K562 (cell line): ENCODE results near the gene KLK7. TPM values are rescaled to one million over a fixed set of nuclear protein-coding genes. Genes with fewer than 3 reads are reported as not detected.
A peak's percentile ranks its signal among the peaks of the same experiment; 100 is the strongest.

Source experiments
- ATAC-seq: fragments of 200-7000 bp; cut with Tn5 transposase; 3 replicates; pipeline ENCODE4 v1.9.1; 2020; ENCODE audit warnings: moderate library complexity
- BruUV-seq: library from RNA; stranded (reverse); fragments of 400-500 nt; replicated peaks from 2 replicates; lab custom pipeline; 2021; lab: Mats Ljungman, UMichigan
- CTCF ChIA-PET: fragments of 300-600 bp; formaldehyde crosslinking; extraction: SDS; loops from one replicate; lab custom pipeline; 2021; ENCODE audit warnings: low intra/inter-chr PET ratio; lab: Yijun Ruan, JAX
- POLR2A ChIA-PET: fragments of 300-600, 350-650 bp; sonication (Branson Sonifier 250); formaldehyde crosslinking; extraction: SDS; loops from one replicate; lab custom pipeline; 2021; ENCODE audit warnings: antibody characterized with exemption, inconsistent platforms; lab: Yijun Ruan, JAX
- DNase-seq, 4 experiments: peaks; one replicate each; pipeline versions ENCODE4 v3.0.0 to v3.0.0-alpha.2; 2011 to 2018; ENCODE audit warnings: low spot score in 3 of 4, mixed read lengths in 3 of 4; ENCODE audit errors: extremely low read depth in 1 of 4
- FAIRE-seq: peaks from 2 replicates; lab custom pipeline; 2011; peaks lifted over from hg19 to GRCh38; lab: Jason Lieb, UNC
- H2AFZ ChIP-seq: 2 replicates; pipeline ENCODE4 v1.6.0; 2011; ENCODE audit warnings: low read depth, low read length, control low read depth, inconsistent platforms
- H3K27ac ChIP-seq: fragments of 200-600 bp; 3 replicates; pipeline ENCODE4 v1.8.0; 2011; ENCODE audit warnings: low read depth, mild to moderate bottlenecking, control low read depth, inconsistent platforms, low read length, moderate library complexity, mixed read lengths; ENCODE audit errors: extremely low read depth
- H3K27me3 ChIP-seq, 2 experiments: fragments of 300-600 bp in 1 of 2; 2 replicates in 1 of 2; 3 replicates in 1 of 2; pipeline versions ENCODE4 v1.6.0 to v1.8.0; 2011; ENCODE audit warnings: inconsistent platforms in 2 of 2, low read length in 2 of 2, mild to moderate bottlenecking in 1 of 2, mixed read lengths in 1 of 2, moderate library complexity in 1 of 2; ENCODE audit not compliant: control insufficient read depth in 2 of 2, insufficient read depth in 2 of 2
- H3K36me3 ChIP-seq: fragments of 300-600 bp; 3 replicates; pipeline ENCODE4 v1.8.0; 2011; ENCODE audit warnings: mild to moderate bottlenecking, low read length, inconsistent platforms; ENCODE audit not compliant: control insufficient read depth, insufficient read depth
- H3K4me1 ChIP-seq, 2 experiments: fragments of 200-600 bp in 1 of 2; replicated peaks in 1 of 2; 2 replicates in 1 of 2; 3 replicates in 1 of 2; pipeline versions ENCODE4 v1.5.1 to v1.8.0; 2011; ENCODE audit warnings: inconsistent platforms in 2 of 2, low read length in 2 of 2, mild to moderate bottlenecking in 1 of 2, mixed read lengths in 1 of 2, moderate library complexity in 1 of 2; ENCODE audit not compliant: control insufficient read depth in 2 of 2, insufficient read depth in 2 of 2
- H3K4me2 ChIP-seq: 2 replicates; pipeline ENCODE4 v1.6.1; 2011; ENCODE audit warnings: low read length, control low read depth, inconsistent platforms, mixed read lengths; ENCODE audit not compliant: insufficient read depth
- H3K4me3 ChIP-seq: fragments of 200-600 bp; sonication (generic), shearing (Covaris generic); 2 replicates; pipeline ENCODE4 v1.5.1; 2016; ENCODE audit warnings: control low read depth, inconsistent platforms
- H3K79me2 ChIP-seq: fragments of 200-600 bp; 3 replicates; pipeline ENCODE4 v1.8.0; 2011; ENCODE audit warnings: low read length, inconsistent platforms; ENCODE audit not compliant: control insufficient read depth, insufficient read depth
- H3K9ac ChIP-seq, 2 experiments: 2 replicates each; pipeline versions ENCODE4 v1.6.0 to v1.6.1; 2011; ENCODE audit warnings: low read depth in 2 of 2, low read length in 2 of 2, control low read depth in 1 of 2, inconsistent platforms in 1 of 2, mild to moderate bottlenecking in 1 of 2, mixed read lengths in 1 of 2; ENCODE audit not compliant: insufficient read depth in 1 of 2
- H3K9me1 ChIP-seq: one replicate; pipeline ENCODE4 v1.6.0; 2011; ENCODE audit warnings: inconsistent platforms, mild to moderate bottlenecking, low read length, moderate library complexity; ENCODE audit not compliant: control insufficient read depth, insufficient read depth
- H3K9me3 ChIP-seq: replicated peaks from 2 replicates; pipeline ENCODE4 v1.5.1; 2011; ENCODE audit warnings: low read depth, low read length, inconsistent platforms; ENCODE audit not compliant: control insufficient read depth, insufficient read depth
- H4K20me1 ChIP-seq: replicated peaks from 2 replicates; pipeline ENCODE4 v1.6.1; 2011; ENCODE audit warnings: low read length, inconsistent platforms, mixed read lengths; ENCODE audit not compliant: control insufficient read depth, insufficient read depth
- ASH1L ChIP-seq: fragments of 450-650 bp; IDR thresholded peaks from 2 replicates; pipeline ENCODE4 v1.6.1; 2018; ENCODE audit warnings: borderline replicate concordance, mild to moderate bottlenecking, low read depth; ENCODE audit not compliant: partially characterized antibody
- CBX3 ChIP-seq, 2 experiments: IDR thresholded peaks; 1 replicate in 1 of 2; 2 replicates in 1 of 2; pipeline ENCODE4 v1.6.1; 2012; ENCODE audit warnings: inconsistent platforms in 2 of 2, low read length in 2 of 2, borderline replicate concordance in 1 of 2, control low read depth in 1 of 2
- NR2C1 ChIP-seq, 2 experiments: fragments of 450-650 bp; IDR thresholded peaks; 2 replicates each; pipeline ENCODE4 v1.6.1; 2017; ENCODE audit warnings: mild to moderate bottlenecking in 2 of 2, antibody characterized with exemption in 1 of 2, inconsistent platforms in 1 of 2, missing compliant biosample characterization in 1 of 2, missing genetic modification characterization in 1 of 2
- NR2C2 ChIP-seq, 2 experiments: fragments of 200-800 bp in 1 of 2; sonication (Bioruptor generic) in 1 of 2; sonication (generic) in 1 of 2; formaldehyde crosslinking in 1 of 2; IDR thresholded peaks; 2 replicates each; pipeline versions ENCODE4 v1.6.1 to v1.8.0; 2016 to 2022; ENCODE audit warnings: mild to moderate bottlenecking in 1 of 2, missing compliant biosample characterization in 1 of 2, missing genetic modification characterization in 1 of 2, missing genetic modification reagents in 1 of 2
- POLR3A ChIP-seq: IDR thresholded peaks from 2 replicates; pipeline ENCODE4 v1.6.1; 2011; ENCODE audit warnings: borderline replicate concordance, mild to moderate bottlenecking, moderate library complexity; ENCODE audit not compliant: insufficient read length, insufficient read depth; ENCODE audit errors: extremely low read depth
- WGBS: fragments of 100-300 bp; shearing (Covaris generic); methylation state at CpG from one replicate; pipeline ENCODE4 v1.1.6; 2016; ENCODE audit warnings: low coverage, mixed read lengths; ENCODE audit not compliant: insufficient coverage; ENCODE audit errors: missing lambda C conversion rate; 5-methylcytosine and 5-hydroxymethylcytosine counted together
- in situ Hi-C: fragments of 300-500 bp; cut with MboI; formaldehyde crosslinking; loops from 4 replicates; pipeline ENCODE4 v1.15.0; 2018; ENCODE audit warnings: inconsistent platforms, mixed read lengths
- intact Hi-C: fragments of 100-400 bp; cut with micrococcal nuclease; formaldehyde crosslinking; loops from 2 replicates; pipeline ENCODE4 v1.14.2; 2022
- polyA plus RNA-seq, 8 experiments: library from polyadenylated mRNA; depleted of rRNA in 4 of 8; stranded (reverse) in 5 of 8; unstranded in 3 of 8; fragments of >200 nt; fragmentation: Nextera tagmentation in 2 of 8; fragmentation: Illumina TruSeq in 1 of 8; extraction: Ambion mirVana in 2 of 8; extraction: Trizol in 1 of 8; gene quantifications; 2 replicates each; pipeline versions ENCODE4 v1.2.1 to v1.2.3, GENCODE V29; 2011 to 2014; ENCODE audit warnings: inconsistent platforms in 1 of 8, missing spikeins in 1 of 8
- total RNA-seq, 7 experiments: library from RNA; depleted of rRNA in 6 of 7; stranded (reverse); fragments of >200 nt in 6 of 7; fragmentation: Illumina TruSeq in 2 of 7; extraction: Trizol in 2 of 7; gene quantifications; 2 replicates each; pipeline versions ENCODE4 v1.2.1 to v1.2.3, GENCODE V29; 2011 to 2021; ENCODE audit warnings: low replicate concordance in 1 of 7

Gene KLK7
- total and polyA plus RNA-seq, 9 of the 15 experiments (the other 6 are each of a cell fraction or from before 2014, with no cell fraction given): 0.03 TPM; not detected in 8

GRCh38 chr19:50983625-50984292 lies at the start of gene KLK7 (continued):
- TF ChIP-seq POLR3A: no peak
- no peak for TF ChIP-seq ASH1L

- peaks cover 12 to 46% of the 10 kb centered on the region in 2 experiments for H3K27me3 ChIP-seq
- TF ChIP-seq NR2C2 (CRISPR knock-in tag; IDR thresholded peaks at IDR 0.05): 0 out of 2 replicates have a peak, but pooled peaks have one; percentile 6
- 0 out of 2 replicates have a peak, but pooled peaks have one; percentile 1 for TF ChIP-seq NR2C2 (tag; IDR thresholded peaks at IDR 0.05)
- TF ChIP-seq NR2C1 (IDR thresholded peaks at IDR 0.05): peak; percentile 7; the same call in 1 of the 2 replicates
- TF ChIP-seq NR2C1 (tag; IDR thresholded peaks at IDR 0.05): no peak
- no peak for TF ChIP-seq CBX3 (IDR thresholded peaks at IDR 0.05; ENCODE audit: borderline replicate concordance in 1 of 2, low read length in 2 of 2)
- H3K4me2 ChIP-seq: no peak overlapping the region
- intact Hi-C loops (no loop called here), in situ Hi-C loops (no loop called here)
- no peaks in the 10 kb centered on the region for H3K36me3 ChIP-seq
- H3K9ac ChIP-seq: no peak overlapping the region
- ChIA-PET CTCF (no interaction called here), POLR2A (no interaction called here)
- no TSS peak for BruUV-seq
- peaks cover 2% of the 10 kb centered on the region for H3K9me1 ChIP-seq
- WGBS: 22% methylated on average over 25 of the region's 28 CpGs
- DNase-seq (no peak), ATAC-seq (no peak), FAIRE-seq (no peak)
- no peak overlapping the region for H2AFZ ChIP-seq
- H3K9me3 ChIP-seq: no peaks in the 10 kb centered on the region
- H3K27ac ChIP-seq: no peak overlapping the region
- no peak overlapping the region for H3K4me3 ChIP-seq
- no peaks in the 10 kb centered on the region for H4K20me1 ChIP-seq
- H3K4me1 ChIP-seq: peaks cover 0 to 6% of the 10 kb centered on the region in 2 experiments; a peak in 3 of 5 replicates
- no peaks in the 10 kb centered on the region for H3K79me2 ChIP-seq
These were observed 48.1 kb upstream of the KLK7 start for GRCh38 chr19:51031880-51032225.
